CD4-positive, alpha-beta T cell treated with Interleukin-12 subunit alpha and Interleukin-12 subunit beta, for 1 hour (primary cell): ENCODE data around the gene LUZP1.
"Not testable (repeated sequence)": the region's sequence is repeated elsewhere in the genome, so short reads cannot be mapped to it uniquely, and the experiment has no call there.

Source experiments
- DNase-seq: peaks from one replicate; pipeline ENCODE4 v3.0.0-alpha.2; 2020

Gene LUZP1

DNA sequence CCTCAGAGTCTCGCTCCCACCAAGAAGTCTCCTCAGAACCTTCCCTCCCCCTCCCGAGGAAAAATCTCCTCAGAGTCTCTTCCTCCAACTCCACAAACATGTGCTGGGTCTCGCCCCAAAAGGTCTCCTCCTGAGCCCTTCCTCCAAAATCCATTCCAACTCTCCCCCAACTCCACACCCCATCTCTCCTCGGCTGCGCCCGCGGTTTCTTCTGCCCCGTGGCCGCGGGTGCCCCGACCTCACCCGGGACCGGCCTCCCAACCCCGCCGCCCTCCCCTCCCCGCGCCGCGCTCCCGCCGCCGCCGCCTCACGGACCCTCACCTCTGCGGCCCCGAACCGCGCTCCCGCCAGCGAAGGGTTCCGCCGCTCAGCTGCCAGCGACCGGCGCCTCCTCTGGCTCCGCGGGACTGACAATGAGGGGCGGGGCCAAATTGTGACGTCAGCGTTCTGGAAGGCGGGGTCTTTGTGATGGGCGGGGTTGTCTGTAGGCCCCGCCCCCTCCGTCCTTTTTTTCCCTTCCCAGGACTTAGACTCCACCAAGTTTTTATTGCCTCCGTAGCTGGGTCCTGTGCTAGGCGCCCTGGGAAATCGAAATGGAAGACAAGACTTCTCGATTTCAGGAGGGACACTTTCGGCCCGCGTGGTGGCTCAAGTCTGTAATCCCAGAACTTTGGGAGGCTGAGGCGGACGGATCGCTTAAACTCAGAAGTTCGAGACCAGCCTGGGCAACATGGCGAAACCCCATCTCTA, at the start of gene LUZP1:
LUZP1 (minus strand) TSS at position 412 of the 750 bp plus-strand sequence.
- DNase-seq, result peak; percentile 83

DNA sequence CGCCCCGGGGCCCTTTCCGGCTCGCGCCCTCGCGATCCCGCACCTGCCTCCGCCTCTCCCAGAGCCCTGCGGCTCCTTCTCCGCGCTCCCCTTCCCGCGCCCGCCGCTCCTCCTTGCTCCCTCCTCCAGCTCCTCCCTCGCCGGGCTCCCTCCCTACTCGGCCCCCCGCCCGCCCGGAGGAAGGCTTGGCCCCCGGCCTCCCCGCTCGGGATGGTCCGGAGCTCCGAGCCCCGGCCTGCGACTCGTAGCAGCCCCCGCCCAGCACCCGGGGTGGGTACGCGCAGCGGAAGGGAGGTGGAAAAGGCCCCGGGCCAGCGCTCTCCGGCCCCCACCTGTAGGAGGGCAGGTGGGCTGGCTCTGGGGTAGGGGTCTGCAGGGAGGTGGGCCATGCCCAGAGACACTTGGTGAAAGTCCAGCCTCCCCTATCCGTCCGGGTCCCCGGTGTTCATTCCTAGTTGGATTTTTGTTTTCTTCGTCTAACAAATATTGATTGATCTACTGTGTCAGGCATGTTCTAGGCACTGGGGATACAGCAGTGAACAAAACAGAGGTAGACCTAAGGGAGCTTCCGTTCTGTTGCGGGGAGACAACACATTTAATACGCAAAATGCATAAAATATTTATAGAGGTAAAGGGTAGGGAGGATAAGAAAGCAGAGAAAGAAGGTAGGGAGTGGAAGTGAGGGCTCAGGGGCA, 48.9 kb upstream of the LUZP1 start, which contains the start of gene HTR1D:
HTR1D (minus strand) TSS at position 82 of the 695 bp plus-strand sequence. CDS start 23,283 bp downstream, outside the sequence.
- no peak for DNase-seq

DNA sequence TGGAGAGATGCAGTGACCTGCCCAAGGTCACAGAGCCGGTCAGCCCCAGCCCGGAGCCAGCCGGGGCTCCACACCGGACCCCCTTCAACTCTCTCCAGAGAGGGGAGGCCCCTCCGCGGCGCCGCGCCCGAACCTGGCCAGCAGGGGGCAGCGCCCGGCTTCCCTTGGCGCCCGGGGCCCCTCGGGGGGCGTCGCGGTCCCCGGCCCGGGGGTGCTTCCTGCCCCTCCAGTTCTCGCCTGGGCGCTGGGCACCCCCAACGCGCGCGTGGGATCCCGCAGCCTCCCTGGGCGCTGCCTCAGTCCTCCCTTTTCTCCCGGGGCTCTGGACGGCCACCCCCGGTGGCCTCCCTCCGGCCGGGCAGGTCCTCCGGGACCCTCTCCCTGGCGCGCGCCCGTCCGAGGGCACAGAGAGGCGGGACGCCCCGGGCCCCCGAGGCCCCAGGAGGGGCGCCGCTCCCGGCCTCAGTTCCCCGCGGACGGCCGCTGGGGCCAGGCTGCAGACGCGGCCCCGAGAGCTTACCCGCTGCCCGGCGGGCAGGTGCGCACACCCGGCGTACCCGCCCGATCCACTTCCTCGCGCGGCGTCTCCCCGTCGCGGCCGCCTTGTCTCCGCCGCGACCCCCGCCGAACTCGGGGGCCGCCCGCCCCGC, 48.2 kb upstream of the LUZP1 start:
- peak; percentile 24 for DNase-seq

DNA sequence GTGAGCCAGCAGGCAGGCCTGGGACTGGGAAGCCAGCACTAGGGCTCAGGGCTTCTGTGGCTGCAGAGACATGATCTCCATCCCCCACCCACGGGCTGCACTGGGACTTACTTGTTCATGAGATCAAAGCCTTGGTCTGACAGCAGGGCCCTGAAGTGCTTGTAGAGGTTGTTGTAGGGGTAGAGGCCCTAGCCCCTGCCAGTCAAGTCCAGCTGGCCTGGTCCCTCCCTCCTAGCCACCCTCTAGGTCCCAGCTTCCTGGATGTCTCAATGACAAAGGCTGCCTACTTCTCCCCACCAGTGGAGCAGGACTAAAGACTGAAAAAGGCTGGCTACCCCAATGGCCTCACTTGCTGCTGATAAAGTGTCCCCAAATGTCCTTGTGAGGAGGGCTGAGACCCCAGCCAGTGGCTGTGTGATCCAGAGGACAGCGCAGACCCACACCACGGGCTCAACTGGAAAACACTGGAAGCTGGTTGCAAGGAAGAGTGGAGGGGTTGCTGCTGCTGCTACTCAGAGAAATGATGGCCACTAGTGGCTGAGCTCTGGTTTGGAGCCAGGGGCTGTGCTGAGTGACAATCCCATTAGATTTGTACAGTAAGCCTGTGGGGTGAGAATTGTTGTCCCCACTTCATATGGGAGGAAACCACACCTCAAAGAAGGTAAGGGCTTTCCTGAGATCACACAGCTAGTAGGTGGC, 47.2 kb upstream of the LUZP1 start:
- no peak for DNase-seq

DNA sequence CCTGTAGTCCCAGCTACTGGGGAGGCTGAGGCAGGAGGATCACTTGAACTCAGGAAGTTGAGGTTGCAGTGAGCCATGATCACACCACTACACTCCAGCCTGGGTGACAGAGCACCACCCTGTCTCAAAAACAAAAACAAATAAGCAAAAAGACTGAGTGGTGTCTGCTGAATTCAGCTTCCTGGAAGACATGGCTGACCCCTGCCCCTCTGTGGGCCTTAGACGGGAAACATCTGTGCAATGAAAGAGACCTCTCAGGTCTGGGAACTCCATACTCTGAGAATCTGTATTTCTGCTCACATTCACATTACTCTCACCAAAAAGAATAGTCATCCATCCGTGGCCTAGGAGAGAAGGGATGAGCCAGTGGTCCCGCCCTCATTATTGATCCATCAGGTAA, 46.6 kb upstream of the LUZP1 start:
- no peak for DNase-seq

DNA sequence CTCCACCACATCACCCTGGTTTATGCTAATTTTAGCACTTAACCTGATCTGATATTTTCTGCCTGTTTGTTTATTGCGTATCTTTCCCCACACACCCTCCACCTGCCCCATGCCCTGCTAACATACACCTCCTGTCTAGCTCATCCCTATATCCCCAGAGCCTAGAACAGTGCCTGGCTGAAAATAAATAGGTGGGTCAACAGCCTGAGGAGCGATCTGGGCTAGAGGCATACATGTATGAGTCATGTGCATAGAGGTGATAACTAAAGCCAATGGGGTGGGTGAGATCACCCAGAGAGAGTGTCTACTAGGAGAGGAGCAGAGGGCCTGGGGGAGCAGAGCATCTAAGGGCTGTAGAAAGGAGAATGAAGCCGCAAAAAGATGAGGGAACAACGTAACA, 46.0 kb upstream of the LUZP1 start:
- DNase-seq, result no peak

DNA sequence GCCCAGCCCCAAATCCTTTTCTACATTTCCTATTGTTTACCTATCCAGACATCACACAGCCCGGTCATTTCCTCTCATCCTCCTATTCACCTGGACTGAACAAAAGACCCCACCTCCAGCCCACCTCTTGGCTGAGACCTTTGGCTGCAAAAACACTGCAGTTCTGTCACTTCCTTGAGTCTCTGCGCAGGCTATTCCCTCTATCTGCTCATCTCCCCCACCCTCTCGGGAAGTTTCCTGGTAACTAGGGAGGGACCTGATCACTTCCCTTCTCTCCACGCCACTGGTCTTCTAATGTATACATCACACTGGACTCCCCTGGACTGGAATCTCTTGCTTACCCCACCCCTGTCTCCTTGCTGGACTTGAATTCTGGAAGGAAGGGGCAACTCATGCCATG, 43.3 kb upstream of the LUZP1 start:
- DNase-seq, result no peak

DNA sequence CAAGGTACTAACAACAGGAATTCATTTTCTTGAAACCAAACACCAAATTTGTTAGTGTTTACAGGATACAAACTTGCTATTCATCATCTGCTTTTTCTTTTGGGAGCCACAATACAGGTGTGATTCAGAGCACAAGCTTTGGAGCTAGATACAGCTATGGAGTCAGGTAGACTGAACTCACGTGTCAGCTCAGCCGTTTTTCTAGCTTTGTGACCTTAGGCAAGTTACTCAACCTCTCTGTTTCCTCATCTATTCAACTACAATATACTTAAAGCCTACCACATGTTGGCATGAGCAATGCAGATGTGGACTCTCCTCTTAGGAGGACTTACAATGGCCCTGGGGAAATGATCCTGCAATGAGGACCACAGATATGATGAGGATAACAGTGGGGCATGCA, 42.3 kb upstream of the LUZP1 start:
- DNase-seq, result no peak

DNA sequence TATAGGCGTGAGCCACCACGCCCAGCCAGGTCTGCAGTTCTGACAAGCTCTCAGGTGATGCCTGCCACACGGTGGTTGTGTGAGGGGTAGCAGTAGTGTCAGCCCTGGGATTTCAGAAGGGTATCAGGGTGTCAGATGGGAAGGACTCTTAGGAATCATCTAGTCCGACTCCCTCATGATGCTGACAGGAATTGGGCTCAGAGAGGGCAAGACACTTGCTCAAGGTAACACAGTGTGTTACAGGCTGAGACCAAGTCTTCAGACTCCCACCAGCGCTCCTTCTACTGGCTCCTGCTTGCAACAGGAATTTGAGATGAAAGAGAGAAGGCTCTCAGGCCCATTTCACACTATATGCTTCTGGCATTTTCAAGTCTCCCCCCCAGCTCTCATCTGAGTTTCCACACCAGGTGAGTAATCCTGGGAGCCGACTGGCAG, 41.7 kb upstream of the LUZP1 start:
- no peak for DNase-seq

DNA sequence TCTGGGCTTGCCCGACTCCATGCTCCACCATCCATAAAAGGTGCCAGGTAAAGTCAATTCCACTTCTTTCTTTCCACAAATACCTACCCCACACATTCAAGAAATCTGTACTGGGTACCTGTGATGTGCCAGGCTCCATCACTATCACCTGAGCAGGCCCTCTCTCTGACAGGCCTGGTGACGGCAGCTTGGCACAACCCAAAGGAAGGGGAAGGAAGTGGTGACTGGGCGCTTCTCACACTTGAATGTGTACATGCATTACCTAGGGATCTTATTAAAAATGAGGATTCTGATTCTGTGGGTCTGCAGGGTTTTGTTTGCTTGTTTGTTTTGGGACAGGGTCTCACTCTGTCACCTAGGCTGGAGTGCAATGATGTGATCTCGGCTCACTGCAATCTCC, 41.1 kb upstream of the LUZP1 start:
- DNase-seq, result no peak

DNA sequence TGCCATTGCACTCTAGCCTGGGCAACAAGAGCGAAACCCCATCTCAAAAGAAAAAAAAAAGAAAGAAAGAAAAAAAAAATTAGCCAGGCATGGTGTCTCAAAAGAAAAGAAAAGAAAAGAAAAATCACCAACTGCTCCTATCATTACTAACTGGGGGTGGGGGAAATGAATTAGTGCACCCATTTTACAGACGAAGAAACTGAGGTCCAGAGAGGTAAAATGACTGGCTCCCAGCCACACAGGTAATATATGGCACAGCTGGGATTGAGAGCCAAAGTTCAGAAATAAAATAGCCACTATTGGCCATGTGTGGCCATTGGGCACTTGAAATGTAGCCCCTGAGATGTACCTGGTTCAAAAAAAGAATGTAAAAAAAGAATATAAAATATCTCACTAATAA, 39.9 kb upstream of the LUZP1 start:
- no peak for DNase-seq

DNA sequence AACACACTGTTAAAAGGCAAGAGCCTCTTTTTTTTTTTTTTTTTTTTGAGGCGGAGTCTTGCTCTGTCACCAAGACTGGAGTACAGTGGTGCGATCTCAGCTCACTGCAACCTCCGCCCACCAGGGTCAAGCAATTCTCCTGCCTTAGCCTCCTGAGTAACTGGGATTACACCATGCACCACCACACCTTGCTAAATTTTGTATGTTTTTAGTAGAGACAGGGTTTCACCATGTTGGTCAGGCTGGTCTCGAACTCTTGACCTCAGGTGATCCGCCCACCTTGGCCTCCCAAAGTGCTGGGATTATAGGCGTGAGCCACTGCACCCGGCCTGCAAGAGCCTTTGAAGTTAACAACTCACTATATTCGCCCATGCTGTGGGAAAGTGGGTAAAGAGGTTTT, 39.1 kb upstream of the LUZP1 start:
- not testable (repeated sequence) for DNase-seq

DNA sequence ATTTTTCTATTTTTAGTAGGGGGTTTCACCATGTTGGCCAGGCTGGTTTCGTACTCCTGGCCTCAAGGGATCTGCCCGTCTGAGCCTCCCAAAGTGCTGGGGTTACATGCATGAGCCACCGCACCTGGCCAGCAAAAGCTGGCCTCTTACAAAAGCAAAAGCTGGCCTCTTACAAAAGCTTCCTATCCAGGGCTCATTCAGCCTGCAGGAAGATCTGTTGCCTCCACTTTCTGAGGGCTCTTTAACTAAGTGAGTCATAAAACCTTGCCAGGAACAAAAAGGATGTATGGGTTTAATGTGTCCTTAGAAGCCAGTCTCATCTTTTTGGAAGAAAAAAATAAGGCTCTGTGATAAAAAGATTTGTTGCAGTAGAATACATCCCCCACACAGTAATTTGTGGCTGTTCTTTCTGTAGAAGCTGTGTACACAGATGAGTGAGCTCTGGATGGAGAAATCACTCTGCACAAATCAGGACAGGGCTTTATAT, 33.6 kb upstream of the LUZP1 start:
- no peak for DNase-seq

DNA sequence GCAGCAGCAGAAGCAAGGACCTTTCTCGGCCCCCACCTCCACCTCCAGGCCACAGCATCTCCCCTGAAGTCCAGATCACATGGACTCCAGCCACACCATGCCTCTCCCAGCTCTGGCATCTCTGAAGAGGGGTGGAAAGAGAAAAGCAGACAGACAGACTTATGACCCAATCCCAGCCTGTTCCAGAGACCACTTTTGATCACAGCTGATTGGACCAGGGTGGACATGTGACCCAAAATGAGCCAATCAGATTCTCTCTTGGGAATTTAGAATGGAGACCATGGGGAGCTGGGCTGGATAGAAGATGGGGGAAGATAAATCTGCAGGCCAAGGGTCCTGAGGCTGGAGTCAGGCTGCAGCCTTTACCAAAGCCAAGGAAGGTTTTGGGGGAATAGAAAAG, 32.2 kb upstream of the LUZP1 start:
- DNase-seq, result no peak

DNA sequence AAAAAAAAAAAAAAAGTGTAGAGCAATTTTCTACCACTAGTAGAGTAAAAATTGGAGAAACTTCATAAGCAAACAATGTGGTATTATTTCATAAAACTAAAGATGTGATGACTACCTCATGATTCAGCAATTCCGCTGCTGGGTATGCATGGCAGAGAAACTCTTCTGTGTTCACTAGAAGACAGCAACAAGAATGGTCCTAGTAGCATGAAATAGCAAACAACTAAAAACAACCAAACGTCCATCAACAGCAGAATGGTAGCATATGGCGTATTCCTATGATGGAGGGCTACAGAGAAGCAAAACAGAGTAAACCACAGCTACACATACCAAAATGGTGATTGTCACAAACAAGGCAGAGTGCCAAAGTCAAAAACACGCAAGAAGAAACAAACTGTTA, 29.7 kb upstream of the LUZP1 start:
- no peak for DNase-seq

DNA sequence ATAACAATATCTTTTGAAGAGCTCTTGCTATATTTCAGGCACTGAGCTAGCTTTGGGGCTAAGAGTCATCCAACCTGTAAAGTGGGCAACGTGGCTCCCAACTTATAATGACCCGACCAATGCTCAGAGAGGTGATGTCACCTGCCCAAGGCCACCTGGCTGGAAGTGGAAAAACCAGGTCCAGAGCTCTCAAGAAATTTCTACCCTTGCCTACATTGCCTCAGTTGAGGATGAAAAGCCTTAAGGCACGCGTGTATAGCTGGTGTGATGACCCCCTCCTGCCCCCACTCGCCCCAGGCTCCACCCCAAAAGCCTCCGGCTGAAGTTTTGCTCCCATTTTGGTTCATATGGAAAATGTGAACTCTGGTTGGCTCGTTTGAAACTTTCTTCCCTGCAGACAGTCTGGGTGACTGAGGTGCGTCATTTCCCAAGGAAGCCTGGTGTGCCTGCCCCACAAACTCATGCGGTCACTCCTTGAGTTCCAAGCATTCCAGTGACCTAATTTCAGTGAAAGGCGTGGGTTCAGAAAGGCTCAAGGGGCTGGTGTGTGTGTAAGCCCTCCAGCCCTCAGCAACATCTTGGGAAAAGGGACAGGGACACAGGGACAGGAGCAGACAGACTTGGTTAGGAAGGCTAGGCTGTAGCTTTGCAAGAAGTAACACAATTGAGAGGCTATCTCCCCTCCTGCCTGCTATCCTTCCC, 28.1 kb upstream of the LUZP1 start:
- no peak for DNase-seq

DNA sequence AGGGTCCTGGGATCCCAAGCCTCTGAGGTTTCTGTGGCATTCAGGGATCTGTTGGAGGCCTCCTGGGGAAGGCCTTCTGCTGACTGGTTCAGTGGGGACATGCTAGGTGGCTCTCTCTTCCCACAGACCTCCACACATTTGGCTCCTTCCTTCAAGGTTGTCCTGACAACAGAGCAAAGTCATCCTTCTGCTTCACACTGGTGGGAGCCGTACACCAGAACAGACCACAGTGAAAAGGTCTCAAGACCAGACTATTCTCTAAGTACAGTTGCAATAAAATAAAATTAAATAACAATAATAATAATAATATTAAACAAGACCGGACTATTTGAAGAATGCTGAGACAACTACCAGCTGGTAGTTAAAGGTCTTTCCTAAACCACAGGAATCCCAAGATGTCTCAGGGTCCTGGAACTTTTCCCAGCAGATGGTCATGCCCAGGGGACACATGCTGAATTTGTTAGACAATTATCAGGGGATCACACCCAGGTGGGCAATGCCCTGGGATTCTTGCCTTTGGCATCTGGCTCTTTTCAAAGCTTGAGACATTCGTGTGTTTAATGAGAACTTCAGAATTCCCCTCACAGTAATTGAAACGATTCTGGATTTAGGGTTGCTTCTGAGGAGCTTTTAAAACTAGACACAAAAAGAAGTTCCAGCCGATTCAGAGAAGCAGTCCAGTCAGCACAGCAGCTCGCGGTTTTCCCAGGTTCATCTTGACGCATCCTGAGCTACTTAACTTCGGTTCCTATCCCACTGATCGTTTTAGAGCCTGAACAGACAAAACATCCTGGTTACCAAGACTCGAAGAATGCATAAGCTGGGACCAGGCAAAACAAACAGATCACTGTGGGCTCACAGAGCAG, 25.7 kb upstream of the LUZP1 start:
- no peak for DNase-seq

DNA sequence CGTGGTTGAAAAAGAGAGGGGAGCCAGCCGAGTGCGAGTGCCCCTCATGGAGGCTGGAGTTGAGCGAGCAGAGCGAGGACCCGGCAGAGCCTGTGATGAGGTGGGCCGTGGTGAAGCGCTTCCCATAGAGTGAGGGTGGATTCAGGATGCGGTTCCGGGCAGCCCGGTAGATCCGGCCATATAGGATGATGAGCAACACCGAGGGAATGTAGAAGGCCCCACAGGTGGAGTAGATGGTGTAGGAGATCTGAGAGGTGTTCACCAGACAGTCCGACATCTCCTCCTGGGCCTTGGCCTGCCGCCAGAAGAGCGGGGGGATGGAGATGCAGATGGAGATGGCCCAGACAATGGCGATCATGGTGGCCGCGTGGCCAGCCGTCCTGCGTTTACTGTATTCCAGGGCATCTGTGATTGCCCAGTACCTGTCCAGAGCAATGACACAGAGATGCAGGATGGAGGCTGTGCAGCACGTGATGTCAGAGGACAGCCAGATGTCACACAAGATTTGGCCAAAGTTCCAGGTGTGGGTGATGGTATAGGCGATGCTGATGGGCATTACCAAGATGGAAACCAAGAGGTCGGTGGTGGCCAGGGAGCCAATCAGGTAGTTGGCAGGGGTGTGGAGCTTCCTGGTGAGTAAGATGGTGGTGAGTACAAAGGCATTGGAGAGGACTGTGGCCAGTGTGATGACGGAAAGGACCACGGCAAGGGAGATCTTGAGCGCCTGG, 24.9 kb upstream of the LUZP1 start:
- no peak for DNase-seq

DNA sequence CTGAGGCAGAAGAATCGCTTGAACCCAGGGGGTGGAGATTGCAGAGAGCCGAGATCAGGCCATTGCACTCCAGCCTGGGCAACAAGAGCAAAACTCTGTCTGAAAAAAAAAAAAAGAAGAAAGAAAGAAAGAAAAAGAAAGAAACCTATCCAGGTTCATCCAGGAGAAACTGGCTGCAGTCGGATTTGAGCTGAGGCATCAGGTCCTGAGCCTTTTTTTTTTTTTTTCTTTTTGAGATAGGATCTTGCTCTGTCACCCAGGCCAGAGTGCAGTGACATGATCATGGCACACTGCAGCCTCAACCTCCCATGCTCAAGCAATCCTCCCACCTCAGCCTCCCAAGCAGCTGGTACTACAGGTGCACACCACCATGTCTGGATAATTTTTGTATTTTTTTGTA, 22.5 kb upstream of the LUZP1 start:
- no peak for DNase-seq

DNA sequence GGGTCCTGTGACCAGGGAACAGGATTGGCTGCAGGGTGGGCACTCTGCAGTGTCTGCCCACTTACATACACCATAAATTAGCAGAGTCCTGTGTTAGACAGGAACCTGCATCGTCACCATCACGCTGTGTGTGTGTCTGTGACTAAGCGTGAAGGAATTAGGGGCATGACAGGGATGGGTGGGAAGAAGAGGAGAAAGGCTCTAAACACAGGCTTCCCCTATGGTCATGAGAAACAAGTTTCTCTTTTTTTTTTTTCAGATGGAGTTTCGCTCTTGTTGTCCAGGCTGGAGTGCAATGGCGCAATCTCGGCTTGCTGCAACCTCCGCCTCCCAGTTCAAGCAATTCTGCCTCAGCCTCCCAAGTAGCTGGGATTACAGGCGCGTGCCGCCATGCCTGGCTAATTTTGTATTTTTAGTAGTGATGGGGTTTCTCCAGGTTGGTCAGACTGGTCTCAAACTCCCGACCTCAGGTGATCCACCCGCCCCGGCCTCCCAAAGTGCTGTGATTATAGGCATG, 20.3 kb upstream of the LUZP1 start:
- DNase-seq, result not testable (repeated sequence)
